Embryonic facial prominence (tissue), 1 donor: ENCODE results near the gene SENP5.
"Not testable (repeated sequence)": the region's sequence is repeated elsewhere in the genome, so short reads cannot be mapped to it uniquely, and the experiment has no call there.

Experiments used
- DNase-seq: peaks from one replicate; pipeline ENCODE4 v3.0.0-alpha.2; 2016; ENCODE audit errors: extremely low spot score

Gene SENP5

GRCh38 chr3:196942915-196943277 lies 75.2 kb downstream of the SENP5 start:
- no peak for DNase-seq

- DNase-seq: not testable (repeated sequence)
Observed at GRCh38 chr3:196944037-196944790, 76.5 kb downstream of the SENP5 start.

- DNase-seq: no peak
Observed at GRCh38 chr3:196947136-196947859, 79.6 kb downstream of the SENP5 start.

- DNase-seq: no peak
Observed at GRCh38 chr3:196947860-196948441, 80.2 kb downstream of the SENP5 start.

- no peak for DNase-seq
Observed at GRCh38 chr3:196948442-196949284, 80.9 kb downstream of the SENP5 start.

- no peak for DNase-seq
Observed at GRCh38 chr3:196949285-196949619, 81.5 kb downstream of the SENP5 start.

GRCh38 chr3:196949750-196950149 lies 82.0 kb downstream of the SENP5 start:
- DNase-seq: no peak

- no peak for DNase-seq
Observed at GRCh38 chr3:196951371-196951770, 83.7 kb downstream of the SENP5 start.

GRCh38 chr3:196954832-196955231 lies 87.1 kb downstream of the SENP5 start:
- no peak for DNase-seq

- no peak for DNase-seq
Observed at GRCh38 chr3:196962108-196962929, 94.6 kb downstream of the SENP5 start.

- no peak for DNase-seq
Observed at GRCh38 chr3:196962930-196963630, 95.4 kb downstream of the SENP5 start.

GRCh38 chr3:196963631-196963953 lies 95.9 kb downstream of the SENP5 start:
- no peak for DNase-seq

GRCh38 chr3:196965112-196965803 lies 97.5 kb downstream of the SENP5 start:
- no peak for DNase-seq

GRCh38 chr3:196965804-196966173 lies 98.1 kb downstream of the SENP5 start:
- no peak for DNase-seq

GRCh38 chr3:196966526-196967401 lies 99.0 kb downstream of the SENP5 start:
- no peak for DNase-seq

GRCh38 chr3:196967412-196968232 lies 99.9 kb downstream of the SENP5 start:
- DNase-seq: no peak

- no peak for DNase-seq
Observed at GRCh38 chr3:196968233-196969133, 100.8 kb downstream of the SENP5 start, which contains the start of gene PIGZ. TSS of gene PIGZ (minus strand) at chr3:196968833. CDS start at chr3:196952031, 16,802 bp downstream.
